Endometrium (tissue), 2 donors: ENCODE measurements around the gene LRRC3.
"Not testable (repeated sequence)": the region's sequence is repeated elsewhere in the genome, so short reads cannot be mapped to it uniquely, and the experiment has no call there.

Experiments used
- FAIRE-seq: peaks from 2 replicates; lab custom pipeline; 2012; peaks lifted over from hg19 to GRCh38; lab: Jason Lieb, UNC
- donor health status: control.
- donor health status: control.

LRRC3 gene

DNA sequence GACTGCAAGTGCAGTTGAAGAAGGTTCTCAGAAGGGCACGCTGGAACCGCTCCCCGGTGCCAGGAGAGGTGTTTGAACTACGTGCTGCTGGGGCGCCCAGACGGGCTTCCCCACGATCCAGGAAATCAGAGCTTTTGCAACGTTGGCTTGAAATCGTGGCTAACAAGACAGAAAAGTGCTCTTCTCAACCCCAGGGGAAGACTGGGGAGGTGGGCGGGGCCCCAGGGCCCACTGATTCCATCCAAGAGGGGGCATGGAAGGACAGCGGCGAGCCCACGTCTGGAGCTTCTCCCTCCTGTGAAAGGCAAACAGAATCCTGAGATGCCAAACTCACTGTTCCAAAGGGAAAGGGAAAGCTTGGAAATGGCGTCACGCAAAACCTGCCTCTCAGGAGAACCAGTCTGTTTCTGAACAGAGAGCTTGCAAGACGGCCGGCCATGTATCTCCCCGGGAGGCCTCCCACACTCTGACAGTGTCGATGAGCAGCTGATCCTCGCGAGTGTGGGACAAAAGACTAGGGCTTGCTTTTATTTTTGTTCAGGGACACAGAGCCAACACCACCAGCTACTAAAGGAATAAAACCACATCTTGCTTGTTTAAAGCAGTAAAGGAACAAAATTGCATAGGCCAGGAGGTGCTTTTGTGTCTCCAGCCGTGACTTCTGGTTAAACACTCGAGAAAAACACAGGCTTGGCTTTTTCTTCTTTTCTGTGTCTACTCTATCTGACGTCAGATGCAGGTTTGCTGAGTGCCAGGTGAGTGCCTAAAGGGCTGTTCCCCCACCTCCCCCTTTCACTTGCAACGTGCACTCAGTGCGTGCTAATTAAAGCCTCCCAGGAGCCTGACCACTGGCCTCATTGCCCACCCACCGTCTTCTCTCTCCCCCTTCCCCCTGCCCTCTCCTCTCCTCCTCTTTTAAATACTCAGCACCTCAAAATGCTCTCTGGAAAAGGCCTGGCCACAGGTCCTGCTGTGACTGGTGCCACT is 41.5 kb downstream of the LRRC3 start:
- FAIRE-seq: no peak

DNA sequence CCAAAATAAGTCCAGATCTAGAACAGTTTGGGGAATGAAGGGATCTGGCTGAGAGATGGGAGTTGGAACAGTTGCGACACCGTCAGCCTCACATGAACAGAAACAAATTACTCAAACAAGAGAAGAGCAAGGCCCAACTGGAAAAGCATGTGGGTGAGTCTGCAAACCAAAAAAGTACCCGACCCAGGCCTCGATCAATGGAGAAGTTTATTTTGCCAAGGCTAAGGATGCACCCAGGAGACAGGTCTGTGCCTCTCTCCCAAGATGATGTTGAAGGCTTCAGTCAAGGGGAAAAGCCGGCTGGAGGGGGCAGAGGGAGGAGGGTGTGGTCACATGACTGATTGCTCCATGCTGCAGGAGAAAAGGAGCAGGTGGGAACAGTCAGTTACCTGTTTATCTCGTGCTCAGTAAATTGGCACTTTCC is 42.4 kb downstream of the LRRC3 start:
- FAIRE-seq: no peak

DNA sequence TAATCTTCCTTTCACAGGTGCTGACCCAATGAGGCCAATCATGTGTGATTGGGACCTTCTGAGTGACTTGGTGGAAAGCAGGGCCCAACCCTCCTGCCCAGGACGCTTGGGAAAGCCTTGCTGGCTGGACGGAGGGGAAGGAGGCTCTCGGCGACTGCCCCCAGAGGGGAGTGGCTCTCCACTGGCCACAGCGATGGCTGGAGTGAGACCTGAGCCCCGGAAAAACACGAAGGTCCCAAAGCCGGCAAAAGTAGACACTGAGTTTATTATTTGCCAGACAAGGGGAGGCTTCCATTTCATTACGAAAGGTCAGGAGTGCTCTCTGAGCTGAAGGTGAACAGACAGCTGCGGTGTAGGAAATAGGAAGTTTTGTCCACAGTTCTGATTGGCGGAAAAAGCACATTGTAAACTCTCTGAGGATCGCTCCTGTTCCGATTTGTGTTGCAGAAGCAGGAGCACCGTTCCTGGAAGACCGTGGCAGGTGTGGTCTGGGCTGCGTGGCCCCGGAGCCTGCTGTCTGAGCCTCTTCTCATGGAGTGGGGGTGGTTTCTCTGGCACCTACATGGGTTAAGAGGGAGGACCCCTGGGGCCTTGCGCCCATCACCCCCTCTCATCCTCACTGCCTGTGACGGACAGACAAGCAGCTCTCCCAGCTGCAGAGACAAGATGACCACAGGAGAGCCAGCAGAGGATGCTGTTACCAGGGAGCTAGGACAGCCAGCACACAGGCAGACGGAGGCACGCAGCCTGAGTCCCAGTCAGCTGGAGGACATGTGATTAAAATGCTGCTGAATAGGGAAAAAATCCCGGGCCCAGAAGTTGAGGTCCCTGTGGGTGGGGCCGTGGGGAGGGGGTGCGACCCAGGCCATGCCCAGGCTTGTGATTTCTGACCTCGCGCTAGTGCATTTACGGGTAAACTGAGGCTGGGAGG is 43.2 kb downstream of the LRRC3 start:
- no peak for FAIRE-seq

DNA sequence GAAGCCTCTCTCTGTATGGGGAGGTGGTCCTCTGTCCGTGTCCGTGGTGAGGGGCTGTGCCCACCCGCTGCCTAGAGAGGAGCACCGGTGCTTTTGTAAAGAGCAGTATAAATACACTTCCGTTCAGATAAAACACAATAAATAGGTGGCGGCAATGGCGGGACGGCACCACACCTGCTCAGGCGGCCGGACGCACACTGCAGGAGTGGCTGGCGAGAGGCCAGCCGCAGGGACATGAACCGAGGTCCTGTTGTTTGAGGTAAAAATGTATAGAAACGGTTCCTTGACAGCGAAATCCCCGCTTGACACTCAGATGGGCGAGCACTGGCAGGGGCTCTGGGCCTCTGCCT is 43.9 kb downstream of the LRRC3 start:
- FAIRE-seq: no peak

DNA sequence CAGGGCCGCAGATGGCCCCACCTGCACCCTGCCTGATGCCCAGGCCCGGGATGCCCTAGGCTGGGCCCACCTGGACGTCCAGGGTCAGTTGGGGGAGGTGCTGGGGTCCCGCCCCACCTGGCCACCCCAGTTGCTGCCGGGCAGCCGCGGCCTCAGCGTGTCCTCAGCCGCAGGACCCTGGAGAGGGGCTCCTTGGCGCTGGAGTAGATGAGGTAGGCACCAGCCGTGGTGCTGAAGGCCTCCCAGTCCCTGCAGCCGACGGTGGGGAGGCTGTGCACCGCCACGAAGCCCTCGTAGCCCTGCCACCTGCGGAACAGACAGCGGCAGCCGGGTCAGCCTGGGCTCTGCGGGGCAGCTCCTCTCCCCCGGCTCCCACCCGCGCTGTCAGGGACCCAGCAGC is 44.3 kb downstream of the LRRC3 start:
- no peak for FAIRE-seq

DNA sequence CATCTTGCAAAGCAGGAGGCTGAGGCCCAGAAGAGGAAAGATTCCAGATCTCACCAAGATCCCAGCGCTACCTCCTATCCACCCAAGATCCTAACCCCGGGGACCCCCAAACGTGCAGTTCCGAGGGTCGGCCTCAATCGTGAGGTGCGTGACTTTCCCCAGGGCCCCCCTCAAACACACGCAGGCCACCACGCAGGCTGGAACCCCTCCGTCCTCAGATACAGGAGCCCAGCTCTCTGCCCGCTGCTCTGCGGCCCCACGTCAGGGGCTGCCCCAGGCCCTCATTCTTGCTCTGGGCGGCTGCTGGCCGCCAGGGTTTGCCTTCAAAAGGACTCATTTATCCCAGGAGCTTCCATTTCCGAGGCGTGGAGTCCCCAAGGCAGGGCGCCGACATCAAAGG is 44.8 kb downstream of the LRRC3 start:
- no peak for FAIRE-seq

DNA sequence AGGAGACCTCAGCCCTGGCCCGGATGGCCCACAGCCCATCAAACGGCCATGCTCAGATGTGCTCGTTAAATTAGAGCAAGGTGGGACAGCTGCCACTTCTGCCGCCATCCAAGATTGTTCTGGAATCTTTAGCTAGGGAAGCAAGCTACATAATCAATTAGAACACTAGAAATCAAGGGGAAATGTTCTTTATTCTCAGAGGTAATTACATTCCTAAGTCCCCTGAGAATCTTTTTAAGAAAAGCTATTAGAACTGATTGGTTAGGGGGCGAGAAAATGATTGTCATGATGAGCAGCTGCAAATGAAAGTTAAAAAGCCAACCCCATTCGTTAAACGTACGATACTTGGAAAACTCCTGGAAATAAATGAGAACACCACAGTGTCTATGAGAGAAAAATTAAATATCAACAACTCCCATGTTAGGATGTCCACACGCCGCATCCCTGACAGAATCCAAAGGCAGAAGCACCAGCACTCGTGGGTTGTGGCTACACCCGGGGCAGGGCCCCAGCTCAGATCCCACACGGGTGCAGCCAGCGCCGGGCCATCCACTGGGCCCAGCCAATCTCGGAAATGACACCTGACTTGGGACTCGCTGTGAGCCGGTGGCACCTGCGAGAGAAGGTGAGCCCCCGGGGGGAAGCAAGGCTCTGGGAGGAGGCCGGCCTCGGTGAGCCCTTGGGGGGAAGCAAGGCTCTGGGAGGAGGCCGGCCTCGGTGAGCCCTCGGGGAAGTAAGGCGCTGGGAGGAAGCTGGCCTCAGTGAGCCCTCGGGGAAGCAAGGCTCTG is 47.1 kb downstream of the LRRC3 start:
- no peak for FAIRE-seq

DNA sequence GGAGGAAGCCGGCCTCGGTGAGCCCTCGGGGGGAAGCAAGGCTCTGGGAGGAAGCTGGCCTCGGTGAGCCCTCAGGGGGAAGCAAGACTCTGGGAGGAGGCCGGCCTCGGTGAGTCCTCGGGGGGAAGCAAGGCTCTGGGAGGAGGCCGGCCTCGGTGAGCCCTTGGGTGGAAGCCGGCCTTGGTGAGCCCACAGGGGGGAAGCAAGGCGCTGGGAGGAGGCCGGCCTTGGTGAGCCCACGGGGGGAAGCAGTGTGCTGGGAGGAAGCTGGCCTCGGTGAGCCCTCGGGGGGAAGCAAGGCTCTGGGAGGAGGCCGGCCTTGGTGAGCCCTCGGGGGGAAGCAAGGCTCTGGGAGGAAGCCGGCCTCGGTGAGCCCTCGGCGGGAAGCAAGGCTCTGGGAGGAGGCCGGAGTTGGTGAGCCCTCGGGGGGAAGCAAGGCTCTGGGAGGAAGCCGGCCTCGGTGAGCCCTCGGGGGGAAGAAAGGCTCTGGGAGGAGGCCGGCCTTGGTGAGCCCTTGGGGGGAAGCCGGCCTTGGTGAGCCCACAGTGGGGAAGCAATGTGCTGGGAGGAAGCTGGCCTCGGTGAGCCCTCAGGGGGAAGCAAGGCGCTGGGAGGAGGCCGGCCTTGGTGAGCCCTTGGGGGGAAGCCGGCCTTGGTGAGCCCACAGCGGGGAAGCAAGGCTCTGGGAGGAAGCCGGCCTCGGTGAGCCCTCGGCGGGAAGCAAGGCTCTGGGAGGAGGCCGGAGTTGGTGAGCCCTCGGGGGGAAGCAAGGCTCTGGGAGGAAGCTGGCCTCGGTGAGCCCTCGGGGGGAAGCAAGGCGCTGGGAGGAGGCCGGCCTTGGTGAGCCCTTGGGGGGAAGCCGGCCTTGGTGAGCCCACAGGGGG is 47.9 kb downstream of the LRRC3 start:
- FAIRE-seq: not testable (repeated sequence)

DNA sequence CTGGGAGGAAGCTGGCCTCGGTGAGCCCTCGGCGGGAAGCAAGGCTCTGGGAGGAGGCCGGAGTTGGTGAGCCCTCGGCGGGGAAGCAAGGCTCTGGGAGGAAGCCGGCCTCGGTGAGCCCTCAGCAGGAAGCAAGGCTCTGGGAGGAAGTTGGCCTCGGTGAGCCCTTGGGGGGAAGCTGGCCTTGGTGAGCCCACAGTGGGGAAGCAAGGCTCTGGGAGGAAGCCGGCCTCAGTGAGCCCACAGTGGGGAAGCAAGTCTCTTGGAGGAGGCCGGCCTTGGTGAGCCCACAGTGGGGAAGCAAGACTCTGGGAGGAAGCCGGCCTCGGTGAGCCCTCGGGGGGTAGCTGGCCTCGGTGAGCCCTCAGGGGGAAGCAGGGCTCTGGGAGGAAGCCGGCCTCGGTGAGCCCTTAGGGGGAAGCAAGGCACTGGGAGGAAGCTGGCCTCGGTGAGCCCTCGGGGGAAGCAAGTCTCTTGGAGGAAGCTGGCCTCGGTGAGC is 48.6 kb downstream of the LRRC3 start:
- no peak for FAIRE-seq

DNA sequence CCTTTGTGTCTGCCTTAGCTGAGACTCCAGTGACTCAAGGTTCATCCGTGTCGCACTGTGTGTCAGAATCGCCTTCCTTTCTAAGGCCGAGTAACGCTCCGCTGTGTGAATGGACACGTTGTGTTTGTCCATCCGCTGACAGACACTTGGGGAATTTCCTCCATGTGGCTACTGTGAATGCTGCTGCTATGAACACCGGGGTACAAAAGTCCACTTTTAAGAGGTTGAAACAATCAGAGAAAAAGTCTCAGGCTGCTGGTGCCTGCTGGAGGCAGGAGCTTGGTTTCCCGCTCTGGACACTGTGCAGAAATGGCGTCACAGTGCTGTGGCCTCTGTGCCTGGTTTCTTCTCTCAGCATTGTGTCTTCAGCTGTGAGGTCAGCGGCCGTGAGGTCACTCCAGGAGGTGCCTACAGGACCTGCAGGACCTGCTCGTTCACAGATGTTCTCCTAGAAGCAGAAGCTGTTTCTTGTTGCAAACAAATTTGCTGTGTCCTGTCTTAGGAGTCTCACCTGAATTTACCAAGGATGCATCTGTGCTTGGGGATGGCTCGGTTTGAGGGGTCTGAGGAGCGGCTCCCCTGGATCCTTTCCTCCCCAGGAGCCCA is 50.5 kb downstream of the LRRC3 start:
- no peak for FAIRE-seq

DNA sequence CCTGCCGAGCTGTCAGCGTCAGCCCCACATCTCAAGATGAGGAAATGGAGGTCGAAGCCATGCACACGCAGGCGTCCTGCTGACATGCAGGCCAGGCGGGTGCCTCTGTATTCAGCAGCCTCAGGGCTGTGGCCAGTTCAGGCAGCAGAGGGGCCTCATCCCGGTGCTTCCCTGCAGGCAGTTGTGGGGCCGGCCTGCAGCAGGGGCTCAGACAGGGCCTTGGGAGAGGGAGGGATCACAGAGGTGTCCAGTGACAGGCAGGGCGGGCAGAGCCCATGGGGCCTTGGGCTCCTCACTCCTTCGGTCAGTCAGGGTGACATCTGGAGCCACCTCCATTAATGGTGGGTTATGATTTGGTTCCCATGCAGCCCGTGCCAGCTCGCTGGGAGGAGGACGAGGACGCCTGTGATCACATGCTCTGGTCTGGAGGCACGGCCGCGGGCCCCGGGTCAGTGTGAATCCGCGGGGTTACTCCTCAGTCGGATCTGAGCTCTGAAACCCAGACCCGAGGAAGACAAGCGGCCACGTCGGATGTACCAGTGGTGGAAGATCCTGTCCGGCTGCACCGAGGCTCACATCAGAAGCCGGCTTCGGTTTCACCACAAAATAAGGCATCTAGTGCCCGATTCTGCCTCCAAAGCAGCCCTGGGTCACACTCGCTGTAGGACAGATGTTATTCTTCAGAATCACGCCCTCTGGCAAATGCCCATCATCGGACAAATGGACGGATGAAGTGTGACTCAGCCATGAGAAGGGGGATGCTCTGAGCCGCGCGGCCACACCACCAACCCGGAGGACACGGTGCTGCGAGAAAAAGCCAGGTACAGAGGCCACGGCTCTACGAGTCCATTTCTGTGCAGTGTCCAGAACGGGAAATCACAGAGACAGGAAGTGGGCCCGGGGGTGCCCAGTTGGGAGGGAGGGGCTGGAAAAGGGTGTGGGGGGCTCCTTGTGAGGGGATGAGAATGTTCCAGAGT is 51.3 kb downstream of the LRRC3 start:
- no peak for FAIRE-seq

DNA sequence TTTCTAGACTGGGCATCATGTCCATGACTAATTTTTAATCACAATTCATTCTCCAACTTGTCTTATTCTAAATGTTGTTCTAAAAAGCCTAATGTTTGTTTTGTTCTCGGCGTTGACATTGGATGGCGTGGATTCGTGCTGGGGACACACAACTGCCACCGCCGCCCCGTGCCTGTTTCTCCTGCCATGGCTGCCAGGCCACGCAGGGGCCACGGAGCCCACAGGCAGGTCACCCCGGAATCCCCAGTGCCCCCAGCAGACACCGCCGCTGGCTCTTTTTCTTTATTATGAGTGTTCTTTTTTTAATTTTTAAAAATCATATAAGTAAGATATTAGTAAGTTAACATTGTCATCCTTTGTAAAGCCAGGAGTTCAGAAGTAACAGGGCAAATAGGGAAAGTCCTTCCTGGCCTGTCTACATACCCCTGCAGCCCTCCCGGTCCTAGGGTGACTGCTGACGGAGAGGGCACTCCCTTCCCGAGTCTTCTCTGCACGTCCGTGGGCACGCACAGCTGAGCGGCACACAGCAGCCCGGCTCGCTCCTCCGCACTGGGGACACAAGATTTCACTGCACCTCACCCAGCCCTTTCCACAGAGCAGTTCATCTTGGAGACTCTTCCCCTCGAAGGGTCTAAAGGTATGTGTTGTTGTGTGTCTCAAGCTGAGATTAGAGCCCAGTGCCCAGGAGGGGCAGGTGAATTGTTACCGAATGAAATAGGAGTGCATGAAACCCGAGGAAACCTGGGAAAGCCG is 52.5 kb downstream of the LRRC3 start:
- no peak for FAIRE-seq

DNA sequence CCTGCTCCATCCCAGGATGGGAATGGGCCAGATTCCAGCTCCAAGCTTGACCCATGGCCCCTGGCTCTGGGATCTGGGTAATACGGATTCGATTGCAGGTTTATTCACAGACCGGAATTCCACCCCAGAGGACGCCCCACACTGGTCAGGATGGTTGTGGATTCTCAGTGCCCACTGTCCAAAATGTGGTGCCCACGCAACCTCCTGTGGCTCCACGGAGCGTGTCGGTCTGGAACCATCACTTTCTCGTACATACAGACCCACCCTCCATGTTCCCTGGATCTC is 53.1 kb downstream of the LRRC3 start:
- FAIRE-seq: no peak

DNA sequence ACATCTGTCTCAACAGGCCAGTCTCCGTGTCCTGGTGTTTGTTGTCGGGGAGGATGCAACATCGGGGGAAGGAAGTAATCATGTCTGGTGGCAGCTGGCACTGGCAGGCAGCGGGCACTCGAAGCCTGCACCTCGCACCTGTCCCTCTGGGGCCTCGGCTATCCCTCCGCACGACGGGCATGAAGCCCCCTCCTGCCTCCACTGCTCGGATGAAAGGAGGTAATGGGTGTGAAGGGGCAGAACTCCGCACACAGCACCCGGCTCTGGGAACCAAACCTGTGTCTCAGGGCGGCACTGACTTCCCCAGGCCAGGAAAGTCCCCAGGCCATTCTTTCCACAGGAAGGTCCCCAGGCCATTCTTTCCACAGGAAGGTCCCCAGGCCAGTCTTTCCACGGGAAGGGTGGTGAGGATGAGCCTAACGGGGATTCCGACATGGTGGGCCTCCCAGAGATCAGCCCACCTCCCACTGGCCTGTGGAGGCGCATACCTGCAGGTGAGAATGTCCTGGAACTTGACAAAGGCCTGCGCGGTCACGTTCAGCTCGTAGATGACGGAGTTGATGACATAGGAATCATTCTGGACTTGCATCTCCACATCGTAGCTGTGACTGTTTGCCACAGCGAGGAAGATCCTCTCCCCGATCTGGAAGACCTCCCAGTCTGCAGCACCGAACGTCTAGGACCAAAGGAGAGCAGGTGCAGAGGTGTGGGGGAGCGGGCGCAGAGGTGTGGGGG is 53.6 kb downstream of the LRRC3 start:
- FAIRE-seq: no peak

DNA sequence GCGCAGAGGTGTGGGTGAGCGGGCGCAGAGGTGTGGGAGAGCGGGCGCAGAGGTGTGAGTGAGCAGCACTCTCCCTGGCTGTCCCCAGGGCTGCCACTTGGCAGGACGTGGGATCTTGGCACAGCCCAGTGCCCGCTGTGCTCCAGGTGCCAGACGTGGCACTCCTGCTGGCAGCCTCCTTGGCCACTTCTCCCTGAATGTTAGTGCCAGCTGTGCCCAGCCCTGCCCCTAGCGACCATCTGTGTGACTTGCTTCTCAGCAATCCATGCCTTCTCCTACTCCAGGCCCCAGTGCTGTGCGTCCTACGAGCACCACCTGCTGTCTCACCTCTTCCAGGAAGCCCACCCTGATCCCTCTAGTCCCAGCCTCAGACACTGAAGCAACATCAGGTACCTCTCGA is 54.2 kb downstream of the LRRC3 start:
- no peak for FAIRE-seq

DNA sequence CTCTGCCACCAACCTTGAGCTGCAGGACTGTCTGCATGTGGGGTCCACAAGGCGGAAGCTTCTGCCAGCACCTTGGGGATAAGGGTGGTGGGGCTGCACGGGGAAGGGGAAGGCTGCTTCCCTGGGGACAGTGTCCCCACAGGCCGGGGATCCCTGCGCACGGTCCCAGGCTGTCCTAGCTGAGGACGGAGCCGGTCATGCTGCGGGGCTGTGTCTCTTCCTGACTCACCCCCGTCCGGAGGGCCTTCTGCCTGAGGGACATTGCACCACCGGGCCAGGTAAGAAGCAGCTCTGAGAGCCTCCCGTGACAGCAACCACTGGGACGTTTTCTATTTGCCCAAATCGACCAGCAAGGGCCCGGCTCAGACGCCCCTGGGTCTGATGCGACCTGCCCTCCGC is 54.8 kb downstream of the LRRC3 start:
- FAIRE-seq: no peak

DNA sequence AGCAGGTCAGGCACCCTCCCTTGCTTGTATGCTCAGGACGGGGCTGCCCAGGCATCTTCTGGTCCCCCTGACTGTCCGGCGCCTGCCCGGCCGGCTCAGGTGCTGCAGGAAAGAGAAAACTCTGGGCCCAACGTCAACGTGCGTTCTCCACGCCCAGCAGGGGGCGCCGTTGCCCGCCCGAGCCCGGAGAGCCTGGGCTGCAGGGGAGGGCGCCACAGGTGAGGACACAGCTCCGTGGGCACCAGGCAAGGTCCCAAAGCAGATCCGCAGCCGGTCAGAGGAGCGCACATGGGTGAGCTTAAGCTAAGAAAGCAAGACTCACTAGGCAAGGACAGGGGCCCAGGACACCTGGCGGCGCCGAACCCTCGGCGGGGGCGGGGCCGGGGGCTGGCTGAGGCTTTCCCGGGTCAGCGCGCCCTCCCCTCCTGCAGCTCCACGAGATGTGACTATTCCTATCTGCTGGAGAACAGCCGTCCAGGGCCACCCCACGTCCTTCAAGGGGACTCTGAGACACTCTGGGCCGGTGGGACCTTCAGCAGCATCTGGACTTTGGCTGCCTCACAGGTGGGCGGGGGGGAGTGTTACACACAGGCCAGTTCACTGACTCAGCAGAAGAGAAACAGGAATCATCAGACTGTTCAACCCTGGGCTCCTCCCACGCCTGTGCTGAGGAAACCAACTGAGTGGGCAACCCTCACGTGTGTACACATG is 55.4 kb downstream of the LRRC3 start:
- FAIRE-seq: no peak
